ENCODE data around the gene CCDC71L.

DNA sequence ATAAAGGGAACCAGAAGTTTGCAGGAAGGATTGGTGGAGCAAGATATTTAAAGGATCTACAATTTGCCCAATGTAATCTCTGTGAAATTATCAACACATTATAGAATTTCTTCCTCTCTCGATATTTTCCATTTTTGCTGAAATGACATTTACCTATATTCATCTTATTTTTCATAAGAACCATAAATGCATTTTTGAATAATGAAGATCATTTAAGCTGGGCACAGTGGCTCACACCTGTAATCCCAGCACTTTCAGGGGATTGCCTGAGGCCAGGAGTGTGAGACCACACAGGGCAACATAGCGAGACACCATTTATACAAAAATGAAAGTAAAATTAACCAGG, 37.7 kb downstream of the CCDC71L start:
- TF ChIP-seq, protein P1, sequence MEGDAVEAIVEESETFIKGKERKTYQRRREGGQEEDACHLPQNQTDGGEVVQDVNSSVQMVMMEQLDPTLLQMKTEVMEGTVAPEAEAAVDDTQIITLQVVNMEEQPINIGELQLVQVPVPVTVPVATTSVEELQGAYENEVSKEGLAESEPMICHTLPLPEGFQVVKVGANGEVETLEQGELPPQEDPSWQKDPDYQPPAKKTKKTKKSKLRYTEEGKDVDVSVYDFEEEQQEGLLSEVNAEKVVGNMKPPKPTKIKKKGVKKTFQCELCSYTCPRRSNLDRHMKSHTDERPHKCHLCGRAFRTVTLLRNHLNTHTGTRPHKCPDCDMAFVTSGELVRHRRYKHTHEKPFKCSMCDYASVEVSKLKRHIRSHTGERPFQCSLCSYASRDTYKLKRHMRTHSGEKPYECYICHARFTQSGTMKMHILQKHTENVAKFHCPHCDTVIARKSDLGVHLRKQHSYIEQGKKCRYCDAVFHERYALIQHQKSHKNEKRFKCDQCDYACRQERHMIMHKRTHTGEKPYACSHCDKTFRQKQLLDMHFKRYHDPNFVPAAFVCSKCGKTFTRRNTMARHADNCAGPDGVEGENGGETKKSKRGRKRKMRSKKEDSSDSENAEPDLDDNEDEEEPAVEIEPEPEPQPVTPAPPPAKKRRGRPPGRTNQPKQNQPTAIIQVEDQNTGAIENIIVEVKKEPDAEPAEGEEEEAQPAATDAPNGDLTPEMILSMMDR (IDR thresholded peaks at IDR 0.05) = no peak
- TF ChIP-seq POLR2A (IDR thresholded peaks at IDR 0.05) = no peak
- no peak for TF ChIP-seq EP300 (IDR thresholded peaks at IDR 0.05)

Measured in tibial nerve (tissue), 4 donors.